SK-N-MC (cell line): Measurements from ENCODE around the gene KIF12.
"Not testable (repeated sequence)": the region's sequence is repeated elsewhere in the genome, so short reads cannot be mapped to it uniquely, and the experiment has no call there.

Experiments used
- DNase-seq: peaks from one replicate; pipeline ENCODE4 v3.0.0-alpha.2; 2011; ENCODE audit warnings: low read depth, low spot score
- H3K27ac ChIP-seq: fragments of 200-600 bp; sonication (generic); 2 replicates; pipeline ENCODE4 v1.5.1; 2016; ENCODE audit warnings: mixed run types
- H3K36me3 ChIP-seq: fragments of 200-600 bp; sonication (generic); 2 replicates; pipeline ENCODE4 v1.6.1; 2017; ENCODE audit warnings: antibody characterized with exemption, low read length, mixed read lengths; ENCODE audit not compliant: insufficient read depth
- H3K4me3 ChIP-seq: fragments of 200-600 bp; sonication (generic); 2 replicates; pipeline ENCODE4 v1.5.1; 2016
- H3K9ac ChIP-seq: fragments of 200-600 bp; sonication (generic); 2 replicates; pipeline ENCODE4 v1.8.0; 2017; ENCODE audit warnings: mixed run types, mixed read lengths; ENCODE audit not compliant: insufficient read length
- H3K9me3 ChIP-seq: fragments of 200-600 bp; sonication (generic); 2 replicates; pipeline ENCODE4 v1.6.1; 2017; ENCODE audit warnings: low read depth, mild to moderate bottlenecking, antibody characterized with exemption, low read length, moderate library complexity, mixed read lengths
- EZH2 ChIP-seq: fragments of 200-600 bp; sonication (generic); IDR thresholded peaks from one replicate; pipeline ENCODE4 v1.6.1; 2017; ENCODE audit warnings: antibody characterized with exemption
- FOXP2 ChIP-seq: optimal IDR thresholded peaks from 2 replicates; pipeline ENCODE3; 2011; ENCODE audit warnings: mild to moderate bottlenecking, moderate library complexity; ENCODE audit not compliant: insufficient read depth; ENCODE audit errors: extremely low read length, control extremely low read depth
- POLR2AphosphoS5 ChIP-seq: IDR thresholded peaks from 2 replicates; pipeline ENCODE4 v1.6.1; 2012; ENCODE audit warnings: mild to moderate bottlenecking, low read depth, low read length, borderline replicate concordance

Gene KIF12

GRCh38 chr9:114134827-114135396, 35.8 kb upstream of the KIF12 start:
- Histone ChIP-seq H3K4me3 (no peak overlapping the region), H3K36me3 (no peaks in the 10 kb centered on the region), H3K9me3 (no peaks in the 10 kb centered on the region), H3K9ac (no peak overlapping the region), H3K27ac (no peak overlapping the region)
- TF ChIP-seq FOXP2 (no peak), EZH2 (no peak), POLR2AphosphoS5 (no peak)
- DNase-seq, result no peak

- H3K27ac ChIP-seq, result no peak overlapping the region
- H3K36me3 ChIP-seq, result no peaks in the 10 kb centered on the region
- no peak for DNase-seq
- no peak overlapping the region for H3K4me3 ChIP-seq
- no peak overlapping the region for H3K9ac ChIP-seq
- H3K9me3 ChIP-seq, result no peaks in the 10 kb centered on the region
- TF ChIP-seq FOXP2 (no peak), EZH2 (no peak), POLR2AphosphoS5 (no peak)
Observed at GRCh38 chr9:114132550-114132918, 33.4 kb upstream of the KIF12 start.

DNA sequence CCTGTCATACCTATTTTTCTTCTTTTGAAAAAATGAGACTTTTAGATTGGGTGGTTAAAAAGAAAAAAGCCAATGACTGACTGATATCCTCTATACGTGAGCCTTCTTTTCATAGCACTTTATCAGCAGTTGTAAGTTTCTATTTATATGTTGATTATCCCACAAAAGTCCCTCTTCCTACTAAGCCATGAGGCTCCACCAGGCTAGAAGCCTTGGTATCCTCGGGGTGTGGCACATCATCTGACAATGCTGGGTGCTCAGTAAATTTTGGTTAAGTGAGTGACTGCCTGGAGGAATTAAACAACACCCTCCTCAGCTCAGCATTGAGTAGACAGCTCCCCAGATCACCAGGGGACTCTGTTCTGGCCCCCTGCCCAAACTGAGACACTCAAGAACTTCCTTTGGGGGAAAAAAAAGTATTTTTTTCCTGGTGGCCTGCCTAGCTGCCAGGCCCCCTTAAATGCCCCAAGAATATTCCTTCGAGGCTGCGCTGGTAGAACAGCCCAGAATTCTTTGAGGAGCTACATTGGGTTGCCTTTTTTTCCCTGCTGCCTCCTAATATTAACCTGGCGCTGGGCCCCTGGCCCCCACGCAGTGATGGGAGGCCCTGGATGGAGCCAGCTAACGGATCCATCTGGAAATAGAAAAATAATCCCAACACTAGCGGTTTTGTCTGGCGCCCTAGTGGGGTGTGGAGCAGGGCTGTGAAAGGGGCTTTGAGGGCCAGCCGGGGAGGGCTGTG, 32.9 kb upstream of the KIF12 start:
- no peak overlapping the region for H3K27ac ChIP-seq
- no peak for DNase-seq
- no peak overlapping the region for H3K9ac ChIP-seq
- H3K9me3 ChIP-seq, result no peaks in the 10 kb centered on the region
- no peak for TF ChIP-seq FOXP2
- TF ChIP-seq EZH2, result no peak
- TF ChIP-seq POLR2AphosphoS5, result no peak
- no peak overlapping the region for H3K4me3 ChIP-seq
- H3K36me3 ChIP-seq, result no peaks in the 10 kb centered on the region

DNA sequence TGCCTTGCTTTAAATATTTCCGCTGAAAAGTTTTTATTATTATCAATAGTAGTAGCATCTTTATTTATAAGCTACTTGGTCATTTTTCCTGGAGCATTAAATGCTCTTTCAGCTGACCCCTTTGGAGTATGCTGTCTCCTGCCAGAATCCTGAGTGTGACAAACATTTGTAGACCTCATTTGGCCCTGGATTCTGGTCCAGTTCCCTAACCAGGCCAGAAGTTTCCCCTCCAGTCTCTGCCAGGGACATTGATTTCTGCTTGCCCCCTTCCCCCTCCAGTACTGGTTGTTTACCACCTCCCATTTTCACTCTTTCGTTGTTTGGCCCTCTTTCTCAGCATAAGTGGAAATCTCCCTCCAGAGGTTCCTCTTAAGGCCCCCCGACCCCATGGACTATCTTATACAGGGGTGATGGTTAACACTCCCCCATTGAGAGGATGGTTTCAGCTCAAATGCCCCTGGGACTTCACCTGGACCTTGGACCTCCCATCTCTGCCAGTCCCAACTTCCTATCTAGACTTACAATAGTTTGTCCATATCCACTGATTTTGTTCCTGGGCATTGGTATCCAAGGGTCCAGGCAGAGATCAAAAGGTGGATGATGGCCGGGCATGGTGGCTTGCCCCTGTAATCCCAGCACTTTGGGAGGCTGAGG, 31.7 kb upstream of the KIF12 start:
- Histone ChIP-seq H3K4me3 (no peak overlapping the region), H3K27ac (no peak overlapping the region), H3K9me3 (no peaks in the 10 kb centered on the region), H3K9ac (no peak overlapping the region), H3K36me3 (no peaks in the 10 kb centered on the region)
- DNase-seq, result no peak
- TF ChIP-seq POLR2AphosphoS5, result no peak
- no peak for TF ChIP-seq FOXP2
- TF ChIP-seq EZH2, result no peak

DNA sequence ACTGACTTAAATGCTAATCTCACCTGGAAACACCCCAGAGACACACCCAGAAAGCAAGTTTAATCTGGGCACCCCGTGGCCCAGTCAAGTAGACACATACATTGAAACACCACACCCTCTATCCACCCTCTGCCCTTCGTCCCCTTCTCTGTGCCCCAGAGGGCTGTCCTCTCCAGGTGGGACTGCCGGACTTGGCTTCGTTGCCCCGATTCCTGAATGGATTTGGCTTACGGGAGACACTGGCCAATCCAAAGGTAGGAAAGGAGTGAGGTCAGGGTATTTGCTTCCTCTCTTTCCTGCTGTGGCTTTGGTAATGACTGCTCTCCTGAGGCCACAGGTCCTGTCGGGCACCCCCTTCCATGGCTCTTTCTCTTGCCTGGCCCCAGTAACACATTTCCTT, 31.0 kb upstream of the KIF12 start:
- Histone ChIP-seq H3K4me3 (no peak overlapping the region), H3K27ac (no peak overlapping the region), H3K9ac (no peak overlapping the region), H3K9me3 (no peaks in the 10 kb centered on the region), H3K36me3 (no peaks in the 10 kb centered on the region)
- no peak for TF ChIP-seq EZH2
- TF ChIP-seq FOXP2, result no peak
- TF ChIP-seq POLR2AphosphoS5, result no peak
- DNase-seq, result no peak

- not testable (repeated sequence) for H3K36me3 ChIP-seq, H3K27ac ChIP-seq, H3K9me3 ChIP-seq, H3K9ac ChIP-seq, DNase-seq, H3K4me3 ChIP-seq
Observed at GRCh38 chr9:114128759-114129158, 29.7 kb upstream of the KIF12 start.

- Histone ChIP-seq H3K9ac (no peak overlapping the region), H3K36me3 (no peaks in the 10 kb centered on the region), H3K27ac (no peak overlapping the region), H3K9me3 (no peaks in the 10 kb centered on the region), H3K4me3 (no peak overlapping the region)
- no peak for DNase-seq
- no peak for TF ChIP-seq POLR2AphosphoS5
Observed at GRCh38 chr9:114126247-114127060, 27.4 kb upstream of the KIF12 start.

DNA sequence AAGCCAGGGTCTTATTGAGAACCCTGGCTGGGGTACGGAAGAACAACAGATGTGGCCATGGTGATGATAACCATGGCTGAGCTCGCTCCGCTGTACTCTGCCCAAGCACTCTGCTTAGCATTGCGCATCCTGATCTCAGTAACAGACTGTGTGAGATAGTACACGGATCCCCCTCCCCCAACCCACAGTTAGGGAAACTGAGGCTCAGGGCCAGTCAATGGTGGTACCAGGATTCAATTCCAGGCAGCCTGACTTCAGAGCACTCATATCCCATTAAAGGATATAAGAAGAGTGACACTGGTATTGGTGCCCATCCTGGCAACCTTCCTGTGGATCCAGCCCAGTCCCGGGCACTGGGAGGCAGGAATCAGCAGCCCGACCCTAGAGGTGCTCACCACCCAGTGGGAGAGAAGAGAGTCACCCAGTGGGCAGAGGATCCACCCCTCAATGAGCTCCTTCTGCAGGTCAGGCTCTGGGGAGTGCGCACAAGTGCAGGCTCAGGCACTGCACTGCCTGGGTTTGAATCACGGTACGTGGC, 26.5 kb upstream of the KIF12 start:
- no peaks in the 10 kb centered on the region for H3K9me3 ChIP-seq
- H3K36me3 ChIP-seq, result no peaks in the 10 kb centered on the region
- H3K9ac ChIP-seq, result no peak overlapping the region
- H3K27ac ChIP-seq, result no peak overlapping the region
- no peak overlapping the region for H3K4me3 ChIP-seq
- no peak for DNase-seq
- TF ChIP-seq POLR2AphosphoS5, result no peak
- no peak for TF ChIP-seq EZH2
- no peak for TF ChIP-seq FOXP2
